Measurements from ENCODE around the gene ZNF280D. TPM values are rescaled to one million over a fixed set of nuclear protein-coding genes. Genes with fewer than 3 reads are reported as not detected.

ZNF280D gene
- polyA plus RNA-seq, 3 donors: 10.7 to 18.6 (median 12.5) TPM

- no peak overlapping the region for H3K27ac ChIP-seq (ENCODE audit: low read depth, low read length)
Observed at GRCh38 chr15:56674857-56675256, 58.5 kb downstream of the ZNF280D start.

- no peak overlapping the region for H3K27ac ChIP-seq (ENCODE audit: low read depth, low read length)
Observed at GRCh38 chr15:56672721-56673120, 60.6 kb downstream of the ZNF280D start.

GRCh38 chr15:56667517-56667916 lies 65.8 kb downstream of the ZNF280D start:
- 19 to 65% (median 56%) methylated on average over 1 of the region's 1 CpG for WGBS, 3 donors

GRCh38 chr15:56660943-56661342 lies 72.4 kb downstream of the ZNF280D start:
- H3K27ac ChIP-seq (ENCODE audit: low read depth, low read length): no peak overlapping the region

More at GRCh38 chr15:56667517-56667916, 65.8 kb downstream of the ZNF280D start:
- H3K27ac ChIP-seq (ENCODE audit: low read depth, low read length): no peak overlapping the region

DNA sequence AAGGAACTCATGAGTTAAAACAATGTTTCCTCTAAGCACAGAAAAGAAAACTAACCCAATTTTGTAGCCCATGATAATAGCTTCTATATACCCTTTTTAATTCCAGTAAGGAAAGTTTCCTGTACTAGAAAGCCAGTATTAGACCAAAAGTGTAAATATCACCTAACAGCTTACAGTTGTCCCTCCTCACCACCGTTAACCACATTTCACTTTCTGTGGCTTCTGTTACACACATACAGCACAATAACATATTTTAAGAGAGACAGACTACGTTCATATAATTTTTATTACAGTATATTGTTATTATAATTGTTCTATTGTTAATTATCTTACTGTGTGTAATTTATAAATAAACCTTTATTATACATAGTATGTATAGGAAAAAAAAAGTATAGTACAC lies 74.1 kb downstream of the ZNF280D start:
- 80 to 91% (median 83%) methylated on average over 2 of the region's 2 CpGs for WGBS, 3 donors
- no peak overlapping the region for H3K27ac ChIP-seq (ENCODE audit: low read depth, low read length)

DNA sequence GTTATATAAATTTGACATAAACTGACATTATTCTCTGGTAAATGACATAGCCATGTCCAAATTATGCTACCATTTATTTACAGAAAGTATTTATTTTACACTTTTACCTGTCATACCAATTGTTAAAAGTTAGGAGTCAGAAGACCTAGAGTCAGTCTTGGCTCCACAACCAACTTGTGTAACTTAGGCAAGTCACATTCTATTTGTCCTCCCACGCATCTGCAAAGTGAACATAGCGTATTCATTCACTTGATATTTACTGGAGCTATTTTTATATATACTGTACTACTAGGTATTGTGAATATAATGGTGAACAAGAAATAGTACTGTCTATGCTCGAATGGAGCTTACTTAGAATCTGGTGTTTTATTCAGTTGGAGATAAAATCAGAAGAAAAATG lies 78.7 kb downstream of the ZNF280D start:
- WGBS, 3 donors: 93 to 96% (median 93%) methylated on average over 3 of the region's 3 CpGs
- no peak overlapping the region for H3K27ac ChIP-seq (ENCODE audit: low read depth, low read length)

- no peak overlapping the region for H3K27ac ChIP-seq (ENCODE audit: low read depth, low read length)
- 66 to 100% (median 90%) methylated on average over 1 of the region's 1 CpG for WGBS, 3 donors
Observed at GRCh38 chr15:56654216-56654615, 79.1 kb downstream of the ZNF280D start.

DNA sequence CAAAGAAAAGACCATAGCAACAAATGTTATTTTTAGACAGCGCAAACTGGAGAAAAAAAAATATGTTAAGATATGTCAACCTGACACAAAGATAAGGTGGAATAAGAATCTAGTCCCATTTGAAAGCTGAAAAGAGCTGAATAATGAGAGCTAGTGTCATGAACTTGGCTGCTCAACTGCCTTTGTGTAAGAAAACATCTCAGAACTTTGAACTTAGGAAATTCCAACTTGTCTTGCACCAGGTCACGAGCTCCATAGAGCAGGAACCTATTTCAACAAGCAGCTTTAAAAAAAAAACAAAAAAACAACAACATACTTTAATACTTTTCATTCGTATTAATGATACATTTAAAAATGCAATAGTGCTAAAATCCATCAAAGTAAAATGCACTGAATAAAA lies 79.5 kb downstream of the ZNF280D start:
- 58 to 81% (median 81%) methylated on average over 3 of the region's 3 CpGs for WGBS, 3 donors
- H3K27ac ChIP-seq (ENCODE audit: low read depth, low read length): no peak overlapping the region

DNA sequence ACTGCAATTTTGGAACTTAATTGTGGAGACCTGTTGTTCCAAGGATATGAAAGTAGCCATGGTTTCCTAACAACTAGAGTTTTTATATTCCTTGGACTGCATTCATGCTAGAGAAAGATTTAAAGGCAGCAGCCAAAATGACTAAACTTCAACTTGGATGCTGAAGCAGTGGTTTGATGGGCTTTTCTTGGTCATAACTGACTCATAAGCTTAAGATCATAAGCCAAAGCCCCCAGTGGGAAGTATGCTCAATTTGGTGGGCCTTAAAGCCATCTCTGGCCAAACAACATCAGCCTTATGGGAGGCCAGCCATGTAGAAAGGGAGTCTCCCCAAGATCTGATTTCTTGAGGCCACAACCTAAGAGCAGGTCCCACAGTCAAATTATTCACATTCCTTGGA lies 80.2 kb downstream of the ZNF280D start:
- no peak overlapping the region for H3K27ac ChIP-seq (ENCODE audit: low read depth, low read length)

DNA sequence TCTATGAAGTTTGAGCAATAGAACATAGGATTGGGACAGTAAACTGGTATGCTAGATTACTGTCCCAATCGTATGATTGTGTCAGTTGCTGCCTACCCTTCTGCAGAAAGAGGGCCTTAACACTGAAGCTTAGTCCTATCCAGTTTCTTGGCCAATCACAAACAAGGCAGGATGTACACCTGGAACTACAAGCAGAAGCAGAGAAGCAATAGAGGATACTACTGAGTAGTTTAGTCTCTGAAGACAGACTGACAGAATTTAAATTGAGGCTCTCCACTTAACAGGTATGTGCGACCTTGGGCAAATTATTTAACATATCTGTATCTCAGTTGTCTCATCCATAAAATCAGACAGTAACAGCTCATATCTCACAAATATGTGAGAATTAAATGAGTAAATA lies 85.0 kb downstream of the ZNF280D start:
- no peak overlapping the region for H3K27ac ChIP-seq (ENCODE audit: low read depth, low read length)
- 61 to 98% (median 88%) methylated on average over 2 of the region's 2 CpGs for WGBS, 3 donors

- 94 to 97% (median 97%) methylated on average over 2 of the region's 2 CpGs for WGBS, 3 donors
- no peak overlapping the region for H3K27ac ChIP-seq (ENCODE audit: low read depth, low read length)
Observed at GRCh38 chr15:56640549-56640948, 92.8 kb downstream of the ZNF280D start.

GRCh38 chr15:56640127-56640526 lies 93.2 kb downstream of the ZNF280D start:
- H3K27ac ChIP-seq (ENCODE audit: low read depth, low read length): no peak overlapping the region

GRCh38 chr15:56639631-56640030 lies 93.7 kb downstream of the ZNF280D start:
- no peak overlapping the region for H3K27ac ChIP-seq (ENCODE audit: low read depth, low read length)
- WGBS, 3 donors: 88 to 90% (median 88%) methylated on average over 4 of the region's 4 CpGs

- H3K27ac ChIP-seq (ENCODE audit: low read depth, low read length): no peak overlapping the region
- WGBS, 3 donors: 47 to 64% (median 61%) methylated on average over 3 of the region's 3 CpGs
Observed at GRCh38 chr15:56631765-56632164, 101.5 kb downstream of the ZNF280D start.

DNA sequence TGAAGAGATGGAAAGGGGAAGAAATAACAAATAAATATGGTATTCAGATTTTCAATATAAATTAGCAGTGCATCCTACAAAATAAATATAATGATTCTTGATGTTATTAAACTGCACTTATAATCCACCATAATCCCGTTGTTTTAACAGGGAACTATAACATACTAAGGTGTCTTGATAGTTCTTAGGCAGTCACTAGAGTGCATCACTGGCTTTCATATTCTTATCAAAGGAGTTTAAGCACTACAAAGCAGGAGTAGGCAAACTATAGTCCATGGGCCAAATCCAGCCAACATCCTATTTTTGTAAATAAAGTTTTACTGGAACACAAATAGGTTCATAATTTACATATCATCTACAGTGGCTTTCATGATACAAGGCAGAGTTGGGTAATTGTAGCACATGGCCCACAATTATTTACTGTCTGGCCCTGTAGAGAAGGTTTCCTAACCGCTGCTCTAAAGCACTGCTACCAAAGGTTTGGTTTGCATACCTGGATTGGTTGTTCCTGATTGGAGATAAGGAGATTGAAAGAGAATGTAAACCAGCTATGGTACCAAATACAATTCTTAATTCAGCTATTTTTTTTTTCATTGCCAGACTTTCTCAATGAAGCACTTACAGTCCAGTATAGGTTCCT lies 104.3 kb downstream of the ZNF280D start:
- 93 to 94% (median 94%) methylated on average over 2 of the region's 2 CpGs for WGBS, 3 donors
- no peak overlapping the region for H3K27ac ChIP-seq (ENCODE audit: low read depth, low read length)

DNA sequence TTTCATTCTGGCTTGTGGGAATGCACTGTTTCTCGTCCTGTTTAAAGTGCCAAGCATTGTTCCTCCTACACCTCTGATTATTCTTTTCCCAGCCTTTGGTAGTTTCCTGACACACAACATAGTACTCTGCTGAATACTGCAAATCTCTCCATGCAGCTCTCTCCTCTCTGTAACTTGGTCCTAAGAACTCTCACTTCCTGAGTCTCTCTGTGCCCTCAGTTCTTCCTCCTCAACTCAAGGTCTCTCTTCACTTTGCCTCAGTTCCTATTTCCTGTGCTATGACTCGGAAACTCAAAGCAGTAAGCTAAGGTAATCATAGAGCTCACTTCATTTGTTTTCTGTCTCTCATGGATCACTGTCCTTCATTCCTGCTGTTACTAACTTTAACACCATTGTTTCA lies 113.4 kb downstream of the ZNF280D start:
- WGBS, 3 donors: 32 to 65% (median 56%) methylated on average over 2 of the region's 2 CpGs
- no peak overlapping the region for H3K27ac ChIP-seq (ENCODE audit: low read depth, low read length)

GRCh38 chr15:56617628-56618027 lies 115.7 kb downstream of the ZNF280D start:
- H3K27ac ChIP-seq (ENCODE audit: low read depth, low read length): no peak overlapping the region
- WGBS, 3 donors: 93 to 96% (median 94%) methylated on average over 2 of the region's 2 CpGs

GRCh38 chr15:56616551-56616950 lies 116.8 kb downstream of the ZNF280D start:
- 77 to 85% (median 78%) methylated on average over 3 of the region's 3 CpGs for WGBS, 3 donors
- H3K27ac ChIP-seq (ENCODE audit: low read depth, low read length): no peak overlapping the region

GRCh38 chr15:56613811-56614210 lies 119.5 kb downstream of the ZNF280D start:
- 87 to 91% (median 89%) methylated on average over 4 of the region's 4 CpGs for WGBS, 3 donors

GRCh38 chr15:56608993-56609392 lies 124.3 kb downstream of the ZNF280D start:
- H3K27ac ChIP-seq (ENCODE audit: low read depth, low read length): no peak overlapping the region
- WGBS, 3 donors: 46 to 88% (median 79%) methylated on average over 1 of the region's 1 CpG

More at GRCh38 chr15:56613811-56614210, 119.5 kb downstream of the ZNF280D start:
- H3K27ac ChIP-seq (ENCODE audit: low read depth, low read length): no peak overlapping the region
